WTC11 (cell line): ENCODE results near the gene ADAMTS2. TPM values are rescaled to one million over a fixed set of nuclear protein-coding genes. Genes with fewer than 3 reads are reported as not detected.

Experiments
- ATAC-seq: fragments of 200-7000 bp; cut with Tn5 transposase; 2 replicates; pipeline ENCODE4 v1.10.0; 2021; ENCODE audit warnings: mild to moderate bottlenecking, moderate library complexity
- CTCF ChIA-PET: fragments of 300-600 bp; sonication (Branson Sonifier 250); formaldehyde crosslinking; loops from one replicate; lab custom pipeline; 2021; ENCODE audit warnings: antibody characterized with exemption; lab: Charles Lee
- POLR2A ChIA-PET: fragments of 350-600 bp; sonication (Branson Sonifier 250); formaldehyde crosslinking; loops from one replicate; lab custom pipeline; 2021; ENCODE audit warnings: antibody characterized with exemption; lab: Charles Lee
- DNase-seq: peaks from one replicate; pipeline ENCODE4 v3.0.0; 2021; ENCODE audit warnings: low spot score
- H3K27ac Mint-ChIP-seq: 2 replicates; pipeline ENCODE4 v1.8.0; 2021; ENCODE audit warnings: mixed read lengths
- H3K27me3 Mint-ChIP-seq: 2 replicates; pipeline ENCODE4 v1.8.0; 2021; ENCODE audit warnings: low read depth, mild to moderate bottlenecking, moderate library complexity, mixed read lengths
- H3K36me3 Mint-ChIP-seq: 2 replicates; pipeline ENCODE4 v1.8.0; 2021; ENCODE audit warnings: mixed read lengths
- H3K4me1 Mint-ChIP-seq: 2 replicates; pipeline ENCODE4 v1.8.0; 2022; ENCODE audit warnings: mixed read lengths
- H3K4me3 Mint-ChIP-seq: 2 replicates; pipeline ENCODE4 v1.8.0; 2021; ENCODE audit warnings: mild to moderate bottlenecking, moderate library complexity, mixed read lengths
- H3K9me3 Mint-ChIP-seq: 2 replicates; pipeline ENCODE4 v1.8.0; 2021; ENCODE audit warnings: mixed read lengths
- EMX1 ChIP-seq: fragments of 250-450 bp; sonication (Bioruptor Pico); IDR thresholded peaks from 2 replicates; pipeline ENCODE4 v1.8.0; 2021; ENCODE audit warnings: mild to moderate bottlenecking
- GABPB1 ChIP-seq: sonication (generic); formaldehyde crosslinking; IDR thresholded peaks from 2 replicates; pipeline ENCODE4 v1.8.1; 2023; ENCODE audit warnings: mild to moderate bottlenecking, missing genetic modification reagents
- HMGA2 ChIP-seq: fragments of 250-450 bp; sonication (Bioruptor Pico); IDR thresholded peaks from 2 replicates; pipeline ENCODE4 v1.4.0; 2021; ENCODE audit warnings: mild to moderate bottlenecking, moderate library complexity
- JAZF1 ChIP-seq: fragments of 250-450 bp; sonication (Bioruptor Pico); IDR thresholded peaks from 2 replicates; pipeline ENCODE4 v1.9.0; 2021; ENCODE audit warnings: moderate library complexity, mild to moderate bottlenecking, inconsistent platforms
- KAT7 ChIP-seq: sonication (generic); formaldehyde crosslinking; IDR thresholded peaks from 2 replicates; pipeline ENCODE4 v1.8.1; 2023; ENCODE audit warnings: missing genetic modification reagents, mild to moderate bottlenecking, borderline replicate concordance
- MXD4 ChIP-seq: fragments of 250-450 bp; sonication (Bioruptor Pico); IDR thresholded peaks from 2 replicates; pipeline ENCODE4 v1.8.0; 2021; ENCODE audit warnings: mild to moderate bottlenecking, moderate library complexity, borderline replicate concordance
- NFATC4 ChIP-seq: fragments of 250-450 bp; sonication (Bioruptor Pico); IDR thresholded peaks from 2 replicates; pipeline ENCODE4 v1.9.0; 2021; ENCODE audit warnings: mild to moderate bottlenecking
- PRRX2 ChIP-seq: fragments of 250-450 bp; sonication (Bioruptor Pico); IDR thresholded peaks from 2 replicates; pipeline ENCODE4 v1.8.0; 2021; ENCODE audit warnings: mild to moderate bottlenecking
- SMAD4 ChIP-seq: sonication (generic); formaldehyde crosslinking; IDR thresholded peaks from 2 replicates; pipeline ENCODE4 v1.8.0; 2022; ENCODE audit warnings: mild to moderate bottlenecking, missing genetic modification reagents
- SOX15 ChIP-seq: fragments of 250-450 bp; sonication (Bioruptor Pico); IDR thresholded peaks from 2 replicates; pipeline ENCODE4 v1.9.0; 2021; ENCODE audit warnings: mild to moderate bottlenecking
- SP1 ChIP-seq: sonication (generic); formaldehyde crosslinking; conservative IDR thresholded peaks from 2 replicates; pipeline ENCODE4 v1.8.1; 2022; ENCODE audit warnings: missing genetic modification reagents
- TP53 ChIP-seq: sonication (generic); formaldehyde crosslinking; IDR thresholded peaks from 2 replicates; pipeline ENCODE4 v1.8.1; 2023; ENCODE audit warnings: mild to moderate bottlenecking, missing genetic modification reagents
- ZNF138 ChIP-seq: sonication (generic); formaldehyde crosslinking; conservative IDR thresholded peaks from 2 replicates; pipeline ENCODE4 v1.8.1; 2022; ENCODE audit warnings: mild to moderate bottlenecking, moderate library complexity, missing genetic modification reagents
- ZNF219 ChIP-seq: sonication (generic); formaldehyde crosslinking; IDR thresholded peaks from 2 replicates; pipeline ENCODE4 v1.8.0; 2023; ENCODE audit warnings: missing genetic modification reagents, mild to moderate bottlenecking, borderline replicate concordance
- ZNF317 ChIP-seq: sonication (generic); formaldehyde crosslinking; IDR thresholded peaks from 2 replicates; pipeline ENCODE4 v1.8.1; 2023; ENCODE audit warnings: low read depth, mild to moderate bottlenecking, moderate library complexity, missing genetic modification reagents, borderline replicate concordance
- ZNF532 ChIP-seq: fragments of 250-450 bp; sonication (Bioruptor Pico); IDR thresholded peaks from 2 replicates; pipeline ENCODE4 v1.9.0; 2021; ENCODE audit warnings: mild to moderate bottlenecking, borderline replicate concordance
- ZNF671 ChIP-seq: fragments of 250-450 bp; sonication (Bioruptor Pico); IDR thresholded peaks from 2 replicates; pipeline ENCODE4 v1.8.0; 2021; ENCODE audit warnings: mild to moderate bottlenecking
- total RNA-seq: library from RNA; stranded (reverse); gene quantifications from 3 replicates; pipeline ENCODE4 v1.2.3, GENCODE V29; 2021
- TF ChIP-seq, protein P1 (sequence below): sonication (generic); formaldehyde crosslinking; IDR thresholded peaks from 2 replicates; pipeline ENCODE4 v1.8.1; 2023; ENCODE audit warnings: mild to moderate bottlenecking, missing genetic modification reagents
- TF ChIP-seq, protein P2 (sequence below): sonication (generic); formaldehyde crosslinking; IDR thresholded peaks from 2 replicates; pipeline ENCODE4 v1.8.1; 2023; ENCODE audit warnings: mild to moderate bottlenecking, moderate library complexity, missing genetic modification reagents

Gene ADAMTS2
- total RNA-seq, 1 experiment from 2014 or later: 11.2 TPM

- no peak for TF ChIP-seq ZNF532 (CRISPR knock-in tag)
- TF ChIP-seq ZNF219 (CRISPR knock-in tag): no peak
- TF ChIP-seq GABPB1: no peak
- no peak for TF ChIP-seq ZNF317
- no peak for TF ChIP-seq JAZF1 (CRISPR knock-in tag)
- no peak for TF ChIP-seq KAT7 (CRISPR knock-in tag)
- TF ChIP-seq, protein P1, sequence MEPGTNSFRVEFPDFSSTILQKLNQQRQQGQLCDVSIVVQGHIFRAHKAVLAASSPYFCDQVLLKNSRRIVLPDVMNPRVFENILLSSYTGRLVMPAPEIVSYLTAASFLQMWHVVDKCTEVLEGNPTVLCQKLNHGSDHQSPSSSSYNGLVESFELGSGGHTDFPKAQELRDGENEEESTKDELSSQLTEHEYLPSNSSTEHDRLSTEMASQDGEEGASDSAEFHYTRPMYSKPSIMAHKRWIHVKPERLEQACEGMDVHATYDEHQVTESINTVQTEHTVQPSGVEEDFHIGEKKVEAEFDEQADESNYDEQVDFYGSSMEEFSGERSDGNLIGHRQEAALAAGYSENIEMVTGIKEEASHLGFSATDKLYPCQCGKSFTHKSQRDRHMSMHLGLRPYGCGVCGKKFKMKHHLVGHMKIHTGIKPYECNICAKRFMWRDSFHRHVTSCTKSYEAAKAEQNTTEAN (CRISPR knock-in tag): no peak
- no peak for TF ChIP-seq SMAD4 (CRISPR knock-in tag)
- no peak for TF ChIP-seq MXD4 (CRISPR knock-in tag)
- no peak for TF ChIP-seq SP1
- no peak for TF ChIP-seq NFATC4 (CRISPR knock-in tag)
These were observed 29.4 kb upstream of the ADAMTS2 start (continued) for GRCh38 chr5:179374506-179375235.

DNA sequence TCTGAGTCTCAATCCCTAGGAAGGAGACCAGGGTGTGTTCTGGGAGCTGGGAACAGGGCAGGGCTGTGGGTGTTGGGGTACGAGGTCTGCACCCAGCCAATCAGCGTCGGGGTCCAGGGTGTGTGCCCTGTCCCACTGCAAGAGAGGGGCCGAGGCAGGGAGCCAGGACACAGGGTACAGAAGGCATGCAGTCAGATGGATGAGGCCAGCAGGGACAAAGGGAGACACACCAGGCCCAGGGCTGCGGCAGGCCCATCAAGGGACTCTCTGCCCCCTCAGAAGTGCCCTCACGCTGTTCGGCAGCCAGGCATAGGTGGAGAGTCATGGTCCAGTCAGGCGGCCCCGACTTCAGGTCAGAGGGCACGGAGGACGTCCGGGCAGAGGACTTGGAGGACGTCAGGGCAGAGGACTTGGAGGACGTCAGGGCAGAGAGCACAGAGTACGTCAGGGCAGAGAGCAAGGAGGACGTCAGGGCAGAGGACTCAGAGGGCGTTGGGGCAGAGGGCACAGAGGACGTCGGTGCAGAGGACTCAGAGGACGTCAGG is 28.8 kb upstream of the ADAMTS2 start:
- H3K27ac Mint-ChIP-seq: no peak overlapping the region
- no peaks in the 10 kb centered on the region for H3K4me1 Mint-ChIP-seq
- H3K9me3 Mint-ChIP-seq: peaks cover 16% of the 10 kb centered on the region
- no peaks in the 10 kb centered on the region; the same call in 1 of the 2 replicates for H3K27me3 Mint-ChIP-seq
- no peak overlapping the region for H3K4me3 Mint-ChIP-seq
- no peak for ATAC-seq
- H3K36me3 Mint-ChIP-seq: no peaks in the 10 kb centered on the region
- ChIA-PET POLR2A (no interaction called here), CTCF (no interaction called here)
- DNase-seq: peak; percentile 5
- no peak for TF ChIP-seq TP53 (CRISPR knock-in tag)
- TF ChIP-seq EMX1 (CRISPR knock-in tag): no peak
- no peak for TF ChIP-seq ZNF219 (CRISPR knock-in tag)
- TF ChIP-seq ZNF671: no peak
- TF ChIP-seq, protein P2, sequence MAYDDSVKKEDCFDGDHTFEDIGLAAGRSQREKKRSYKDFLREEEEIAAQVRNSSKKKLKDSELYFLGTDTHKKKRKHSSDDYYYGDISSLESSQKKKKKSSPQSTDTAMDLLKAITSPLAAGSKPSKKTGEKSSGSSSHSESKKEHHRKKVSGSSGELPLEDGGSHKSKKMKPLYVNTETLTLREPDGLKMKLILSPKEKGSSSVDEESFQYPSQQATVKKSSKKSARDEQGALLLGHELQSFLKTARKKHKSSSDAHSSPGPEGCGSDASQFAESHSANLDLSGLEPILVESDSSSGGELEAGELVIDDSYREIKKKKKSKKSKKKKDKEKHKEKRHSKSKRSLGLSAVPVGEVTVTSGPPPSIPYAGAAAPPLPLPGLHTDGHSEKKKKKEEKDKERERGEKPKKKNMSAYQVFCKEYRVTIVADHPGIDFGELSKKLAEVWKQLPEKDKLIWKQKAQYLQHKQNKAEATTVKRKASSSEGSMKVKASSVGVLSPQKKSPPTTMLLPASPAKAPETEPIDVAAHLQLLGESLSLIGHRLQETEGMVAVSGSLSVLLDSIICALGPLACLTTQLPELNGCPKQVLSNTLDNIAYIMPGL (CRISPR knock-in tag): no peak
- TF ChIP-seq GABPB1: no peak
- no peak for TF ChIP-seq ZNF138 (CRISPR knock-in tag)
- TF ChIP-seq PRRX2: no peak
- no peak for TF ChIP-seq HMGA2 (CRISPR knock-in tag)
- TF ChIP-seq SOX15 (CRISPR knock-in tag): no peak
